Neural progenitor cell (in vitro differentiated cells): ENCODE results near the gene ZNF200. TPM values are rescaled to one million over a fixed set of nuclear protein-coding genes. Genes with fewer than 3 reads are reported as not detected.
A peak's percentile ranks its signal among the peaks of the same experiment; 100 is the strongest.

Source experiments
- DNase-seq: peaks from one replicate; pipeline ENCODE4 v3.0.0-alpha.2; 2016; ENCODE audit warnings: low spot score
- H2AFZ ChIP-seq: fragments of 200-600 bp; sonication (generic); replicated peaks from 2 replicates; pipeline ENCODE4 v1.6.1; 2016; ENCODE audit warnings: antibody characterized with exemption
- H3F3A ChIP-seq: fragments of 200-600 bp; sonication (generic); 2 replicates; pipeline ENCODE4 v1.6.1; 2016; ENCODE audit warnings: antibody characterized with exemption, low read depth
- H3K27ac ChIP-seq: fragments of 200-600 bp; sonication (generic); 2 replicates; pipeline ENCODE4 v1.5.1; 2016; ENCODE audit warnings: mild to moderate bottlenecking
- H3K27me3 ChIP-seq: fragments of 200-600 bp; sonication (generic); 2 replicates; pipeline ENCODE4 v1.6.1; 2016; ENCODE audit warnings: mild to moderate bottlenecking, moderate library complexity
- H3K36me3 ChIP-seq: fragments of 200-600 bp; sonication (generic); 2 replicates; pipeline ENCODE4 v1.5.1; 2016
- H3K4me1 ChIP-seq: fragments of 200-600 bp; sonication (generic); 2 replicates; pipeline ENCODE4 v1.6.1; 2016; ENCODE audit warnings: mixed run types
- H3K4me2 ChIP-seq: fragments of 200-600 bp; sonication (generic); 2 replicates; pipeline ENCODE4 v1.6.1; 2016
- H3K4me3 ChIP-seq: fragments of 200-600 bp; sonication (generic); 2 replicates; pipeline ENCODE4 v1.5.1; 2016
- H3K79me2 ChIP-seq: fragments of 200-600 bp; sonication (generic); 2 replicates; pipeline ENCODE4 v1.6.1; 2016; ENCODE audit warnings: low read depth
- H3K9ac ChIP-seq: fragments of 200-600 bp; sonication (generic); 2 replicates; pipeline ENCODE4 v1.6.1; 2016
- H3K9me3 ChIP-seq: fragments of 200-600 bp; sonication (generic); 2 replicates; pipeline ENCODE4 v1.5.1; 2016; ENCODE audit warnings: low read depth
- H4K20me1 ChIP-seq: fragments of 200-600 bp; sonication (generic); 2 replicates; pipeline ENCODE4 v1.6.1; 2016; ENCODE audit warnings: low read depth
- H3K27ac Mint-ChIP-seq: 3 replicates; pipeline ENCODE4 v1.8.0; 2021; ENCODE audit warnings: mixed read lengths
- H3K27me3 Mint-ChIP-seq: 2 replicates; pipeline ENCODE4 v1.8.0; 2022; ENCODE audit warnings: low read depth, mild to moderate bottlenecking, inconsistent platforms, moderate library complexity, mixed read lengths; ENCODE audit not compliant: insufficient read depth
- H3K36me3 Mint-ChIP-seq: 3 replicates; pipeline ENCODE4 v1.8.0; 2021; ENCODE audit warnings: mixed read lengths
- H3K4me1 Mint-ChIP-seq: 3 replicates; pipeline ENCODE4 v1.8.0; 2021; ENCODE audit warnings: mixed read lengths
- H3K4me3 Mint-ChIP-seq: 3 replicates; pipeline ENCODE4 v1.8.0; 2021; ENCODE audit warnings: mild to moderate bottlenecking, moderate library complexity, mixed read lengths
- H3K9me3 Mint-ChIP-seq: 3 replicates; pipeline ENCODE4 v1.8.0; 2020; ENCODE audit warnings: mixed read lengths
- CTCF ChIP-seq: fragments of 200-600 bp; sonication (generic); IDR thresholded peaks from 2 replicates; pipeline ENCODE4 v1.5.1; 2017; ENCODE audit warnings: antibody characterized with exemption, mild to moderate bottlenecking
- EZH2 ChIP-seq: fragments of 200-600 bp; sonication (generic); IDR thresholded peaks from 2 replicates; pipeline ENCODE4 v1.6.1; 2017; ENCODE audit warnings: antibody characterized with exemption, mild to moderate bottlenecking, moderate library complexity
- EZH2phosphoT487 ChIP-seq: fragments of 200-600 bp; sonication (generic); IDR thresholded peaks from 2 replicates; pipeline ENCODE4 v1.6.1; 2017; ENCODE audit warnings: antibody characterized with exemption
- total RNA-seq: library from RNA; depleted of rRNA; stranded (reverse); fragments of >200 nt; gene quantifications from 2 replicates; pipeline ENCODE4 v1.2.3, GENCODE V29; 2015; ENCODE audit warnings: low replicate concordance

ZNF200 gene
- total RNA-seq, 1 donor from 2014 or later: 10.1 TPM

- no peaks in the 10 kb centered on the region for H3K79me2 ChIP-seq
- H3K4me3 ChIP-seq: peak overlapping the region; percentile 48
- TF ChIP-seq EZH2phosphoT487: no peak
- TF ChIP-seq CTCF: no peak
- no peak for TF ChIP-seq EZH2
- no peaks in the 10 kb centered on the region for H3K36me3 ChIP-seq
- H3K4me1 ChIP-seq: peaks cover 22% of the 10 kb centered on the region
- no peaks in the 10 kb centered on the region for H3K9me3 ChIP-seq
- H3K4me1 Mint-ChIP-seq: peaks cover 26% of the 10 kb centered on the region
- no peak overlapping the region for H2AFZ ChIP-seq
- peak; percentile 53 for DNase-seq
- H3K4me3 Mint-ChIP-seq: peak overlapping the region; percentile 65
- H3K27me3 Mint-ChIP-seq: peaks cover 75% of the 10 kb centered on the region
- H3K9me3 Mint-ChIP-seq: no peaks in the 10 kb centered on the region
- H3K4me2 ChIP-seq: peak overlapping the region; percentile 59
- H3K27me3 ChIP-seq: peaks cover 100% of the 10 kb centered on the region
- no peak overlapping the region for H3K27ac ChIP-seq
- H3K9ac ChIP-seq: no peak overlapping the region
- peaks cover 43% of the 10 kb centered on the region for H3F3A ChIP-seq
- H3K36me3 Mint-ChIP-seq: no peaks in the 10 kb centered on the region
- H3K27ac Mint-ChIP-seq: no peak overlapping the region
- peaks cover 22% of the 10 kb centered on the region for H4K20me1 ChIP-seq
These were observed 59.5 kb downstream of the ZNF200 start for GRCh38 chr16:3175157-3176093.

- H3K27ac Mint-ChIP-seq: no peak overlapping the region
- H3K27me3 Mint-ChIP-seq: peaks cover 74% of the 10 kb centered on the region
- H3K79me2 ChIP-seq: no peaks in the 10 kb centered on the region
- no peak overlapping the region for H3K9ac ChIP-seq
- DNase-seq: no peak
- no peaks in the 10 kb centered on the region for H3K9me3 ChIP-seq
- H3K4me1 ChIP-seq: peaks cover 25% of the 10 kb centered on the region
- no peaks in the 10 kb centered on the region for H3K36me3 ChIP-seq
- peaks cover 100% of the 10 kb centered on the region for H3K27me3 ChIP-seq
- no peaks in the 10 kb centered on the region for H3K9me3 Mint-ChIP-seq
- TF ChIP-seq EZH2: peak; percentile 65
- peak; percentile 63 for TF ChIP-seq EZH2phosphoT487
- no peak for TF ChIP-seq CTCF
- H3K36me3 Mint-ChIP-seq: no peaks in the 10 kb centered on the region
- no peak overlapping the region for H2AFZ ChIP-seq
- peaks cover 26% of the 10 kb centered on the region for H3K4me1 Mint-ChIP-seq
- H3K4me2 ChIP-seq: peak overlapping the region; percentile 59
- peak overlapping the region; percentile 48 for H3K4me3 ChIP-seq
- peak overlapping the region; percentile 80 for H3K4me3 Mint-ChIP-seq
- H3F3A ChIP-seq: peaks cover 50% of the 10 kb centered on the region
- H3K27ac ChIP-seq: no peak overlapping the region
- H4K20me1 ChIP-seq: peaks cover 22% of the 10 kb centered on the region
These were observed 60.3 kb downstream of the ZNF200 start for GRCh38 chr16:3174618-3175148.

- peaks cover 74% of the 10 kb centered on the region for H3K27me3 Mint-ChIP-seq
- no peaks in the 10 kb centered on the region for H3K36me3 Mint-ChIP-seq
- peaks cover 22% of the 10 kb centered on the region for H4K20me1 ChIP-seq
- H3K4me3 Mint-ChIP-seq: peak overlapping the region; percentile 80
- peaks cover 25% of the 10 kb centered on the region for H3K4me1 ChIP-seq
- no peak overlapping the region for H3K9ac ChIP-seq
- H3F3A ChIP-seq: peaks cover 50% of the 10 kb centered on the region
- peak overlapping the region; percentile 59 for H3K4me2 ChIP-seq
- H3K4me1 Mint-ChIP-seq: peaks cover 26% of the 10 kb centered on the region
- H3K79me2 ChIP-seq: no peaks in the 10 kb centered on the region
- H3K4me3 ChIP-seq: peak overlapping the region; percentile 48
- peak; percentile 87 for DNase-seq
- peaks cover 100% of the 10 kb centered on the region for H3K27me3 ChIP-seq
- H2AFZ ChIP-seq: no peak overlapping the region
- H3K27ac Mint-ChIP-seq: no peak overlapping the region
- H3K27ac ChIP-seq: no peak overlapping the region
- no peaks in the 10 kb centered on the region for H3K36me3 ChIP-seq
- peak; percentile 79 for TF ChIP-seq CTCF
- TF ChIP-seq EZH2phosphoT487: no peak
- peak; percentile 58 for TF ChIP-seq EZH2
- H3K9me3 ChIP-seq: no peaks in the 10 kb centered on the region
- H3K9me3 Mint-ChIP-seq: no peaks in the 10 kb centered on the region
These were observed 60.9 kb downstream of the ZNF200 start for GRCh38 chr16:3173892-3174617.

Other genes with a start within 250 kb of the ZNF200 start
- gene CLDN9, start 222.2 kb downstream of the ZNF200 start, total RNA-seq: not detected in 2 replicates
- 31.6 and 60.0 TPM in 2 replicates for gene CLDN6, start 217.0 kb downstream of the ZNF200 start, total RNA-seq
- 6.7 and 14.3 TPM in 2 replicates for gene TNFRSF12A, start 214.8 kb downstream of the ZNF200 start, total RNA-seq
- 1.6 and 15.7 TPM in 2 replicates for gene HCFC1R1, start 211.2 kb downstream of the ZNF200 start, total RNA-seq
- gene THOC6, start 211.1 kb downstream of the ZNF200 start, total RNA-seq: 16.6 and 28.6 TPM in 2 replicates
- gene BICDL2, start 198.2 kb downstream of the ZNF200 start, total RNA-seq: 0.12 TPM in 1 of 2 replicates, not detected in the other
- 0.58 and 0.62 TPM in 2 replicates for gene MMP25, start 188.6 kb downstream of the ZNF200 start, total RNA-seq
- 1.4 TPM in 1 of 2 replicates, not detected in the other for gene IL32, start 169.5 kb downstream of the ZNF200 start, total RNA-seq
- 5.4 and 16.2 TPM in 2 replicates for gene ZSCAN10, start 135.9 kb downstream of the ZNF200 start, total RNA-seq
- gene ZNF205, start 122.6 kb downstream of the ZNF200 start, total RNA-seq: 5.4 and 19.6 TPM in 2 replicates
- gene ZNF213, start 100.1 kb downstream of the ZNF200 start, total RNA-seq: 1.3 and 4.0 TPM in 2 replicates
- gene OR1F1, start 47.0 kb downstream of the ZNF200 start, total RNA-seq: not detected in 2 replicates
- gene MEFV, start 21.5 kb upstream of the ZNF200 start, total RNA-seq: not detected in 2 replicates
- gene ZNF263, start 48.3 kb upstream of the ZNF200 start, total RNA-seq: 30.1 and 40.8 TPM in 2 replicates
- 6.6 and 10.6 TPM in 2 replicates for gene TIGD7, start 70.3 kb upstream of the ZNF200 start, total RNA-seq
- gene ZNF75A, start 70.3 kb upstream of the ZNF200 start, total RNA-seq: 30.4 and 36.3 TPM in 2 replicates
- not detected in 2 replicates for gene OR2C1, start 120.7 kb upstream of the ZNF200 start, total RNA-seq
- 15.8 and 19.3 TPM in 2 replicates for gene ZSCAN32, start 165.8 kb upstream of the ZNF200 start, total RNA-seq
- gene ZNF174, start 166.1 kb upstream of the ZNF200 start, total RNA-seq: 9.9 and 17.8 TPM in 2 replicates
- 1.4 and 2.2 TPM in 2 replicates for gene ZNF597, start 208.3 kb upstream of the ZNF200 start, total RNA-seq
- 14.8 and 21.3 TPM in 2 replicates for gene NAA60, start 208.5 kb upstream of the ZNF200 start, total RNA-seq